ENCODE data around the gene TRMT1.
"Not testable (repeated sequence)": the region's sequence is repeated elsewhere in the genome, so short reads cannot be mapped to it uniquely, and the experiment has no call there.

The TRMT1 gene

GRCh38 chr19:13150187-13150930, 33.8 kb upstream of the TRMT1 start, which contains the start of the genes IER2 and STX10:
IER2 (plus strand) TSS chr19:13150411; CDS start chr19:13153187, 2,776 bp downstream.
STX10 (minus strand) TSS chr19:13150375; CDS start chr19:13150173, 202 bp downstream.
- DNase-seq: peak; percentile 91

GRCh38 chr19:13149628-13150186, 33.2 kb upstream of the TRMT1 start:
- peak; percentile 9 for DNase-seq

- DNase-seq: not testable (repeated sequence)
Observed at GRCh38 chr19:13149173-13149627, 32.7 kb upstream of the TRMT1 start.

GRCh38 chr19:13146763-13147563, 30.4 kb upstream of the TRMT1 start:
- no peak for DNase-seq

GRCh38 chr19:13139633-13140311, 23.2 kb upstream of the TRMT1 start:
- DNase-seq: no peak

GRCh38 chr19:13138916-13139198, 22.3 kb upstream of the TRMT1 start:
- no peak for DNase-seq

- no peak for DNase-seq
Observed at GRCh38 chr19:13138171-13138915, 21.8 kb upstream of the TRMT1 start.

GRCh38 chr19:13137290-13137794, 20.8 kb upstream of the TRMT1 start:
- no peak for DNase-seq

GRCh38 chr19:13135068-13136062, 18.8 kb upstream of the TRMT1 start:
- DNase-seq: no peak

- no peak for DNase-seq
Observed at GRCh38 chr19:13134626-13135025, 18.1 kb upstream of the TRMT1 start.

GRCh38 chr19:13133241-13133870, 16.8 kb upstream of the TRMT1 start:
- DNase-seq: no peak

GRCh38 chr19:13132471-13133180, 16.1 kb upstream of the TRMT1 start:
- DNase-seq: no peak

- DNase-seq: no peak
Observed at GRCh38 chr19:13130886-13131490, 14.4 kb upstream of the TRMT1 start.

GRCh38 chr19:13129384-13129783, 12.8 kb upstream of the TRMT1 start:
- DNase-seq: no peak

- no peak for DNase-seq
Observed at GRCh38 chr19:13128583-13128982, 12.0 kb upstream of the TRMT1 start.

GRCh38 chr19:13127811-13128575, 11.5 kb upstream of the TRMT1 start:
- DNase-seq: no peak

- no peak for DNase-seq
Observed at GRCh38 chr19:13127051-13127450, 10.5 kb upstream of the TRMT1 start.
